ENCODE results near the gene TNFRSF19.
"Not testable (repeated sequence)": the region's sequence is repeated elsewhere in the genome, so short reads cannot be mapped to it uniquely, and the experiment has no call there.

Gene TNFRSF19, protein sequence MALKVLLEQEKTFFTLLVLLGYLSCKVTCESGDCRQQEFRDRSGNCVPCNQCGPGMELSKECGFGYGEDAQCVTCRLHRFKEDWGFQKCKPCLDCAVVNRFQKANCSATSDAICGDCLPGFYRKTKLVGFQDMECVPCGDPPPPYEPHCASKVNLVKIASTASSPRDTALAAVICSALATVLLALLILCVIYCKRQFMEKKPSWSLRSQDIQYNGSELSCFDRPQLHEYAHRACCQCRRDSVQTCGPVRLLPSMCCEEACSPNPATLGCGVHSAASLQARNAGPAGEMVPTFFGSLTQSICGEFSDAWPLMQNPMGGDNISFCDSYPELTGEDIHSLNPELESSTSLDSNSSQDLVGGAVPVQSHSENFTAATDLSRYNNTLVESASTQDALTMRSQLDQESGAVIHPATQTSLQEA

GRCh38 chr13:23570099-23570920 is at the start of gene TNFRSF19:
Gene TNFRSF19 (plus strand): TSS chr13:23570412. CDS start chr13:23590184, 19,772 bp downstream.
- peak; percentile 78 for DNase-seq

DNA sequence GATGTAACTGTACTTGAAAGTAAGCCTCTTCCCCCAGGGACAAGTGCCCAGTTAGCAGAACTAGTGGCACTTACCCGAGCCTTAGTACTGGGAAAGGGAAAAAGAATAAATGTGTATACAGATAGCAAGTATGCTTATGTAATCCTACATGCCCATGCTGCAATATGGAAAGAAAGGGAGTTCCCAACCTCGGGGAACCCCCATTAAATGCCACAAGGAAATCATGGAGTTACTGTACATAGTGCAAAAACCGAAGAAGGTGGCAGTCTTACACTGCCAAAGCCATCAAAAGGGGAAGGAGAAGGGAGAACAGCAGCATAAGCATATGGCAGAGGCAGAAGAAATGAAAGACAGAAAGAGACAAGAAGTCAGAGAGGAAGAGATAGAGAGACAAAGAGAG is 40.3 kb upstream of the TNFRSF19 start:
- DNase-seq = not testable (repeated sequence)

- no peak for DNase-seq
Measured at GRCh38 chr13:23531446-23531845, 38.8 kb upstream of the TNFRSF19 start.

DNA sequence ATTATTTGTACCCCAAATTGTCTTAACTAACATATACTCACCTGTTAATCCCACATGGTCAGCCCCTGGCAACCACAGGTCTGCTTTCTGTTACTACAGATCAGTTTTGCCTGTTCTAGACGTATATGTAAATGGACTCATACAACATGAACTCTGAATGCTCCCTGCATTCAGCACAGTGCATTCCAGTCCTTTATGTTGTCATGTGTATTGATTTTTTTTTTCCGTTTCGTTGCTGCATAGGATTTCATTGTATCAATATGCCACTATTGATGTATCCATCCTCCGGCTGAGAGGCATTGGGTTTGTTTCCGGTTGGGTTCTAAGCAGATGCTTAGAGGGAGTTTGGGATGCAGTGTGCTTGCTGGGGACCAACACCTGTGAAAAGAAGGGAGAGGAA is 36.1 kb upstream of the TNFRSF19 start:
- DNase-seq = no peak

DNA sequence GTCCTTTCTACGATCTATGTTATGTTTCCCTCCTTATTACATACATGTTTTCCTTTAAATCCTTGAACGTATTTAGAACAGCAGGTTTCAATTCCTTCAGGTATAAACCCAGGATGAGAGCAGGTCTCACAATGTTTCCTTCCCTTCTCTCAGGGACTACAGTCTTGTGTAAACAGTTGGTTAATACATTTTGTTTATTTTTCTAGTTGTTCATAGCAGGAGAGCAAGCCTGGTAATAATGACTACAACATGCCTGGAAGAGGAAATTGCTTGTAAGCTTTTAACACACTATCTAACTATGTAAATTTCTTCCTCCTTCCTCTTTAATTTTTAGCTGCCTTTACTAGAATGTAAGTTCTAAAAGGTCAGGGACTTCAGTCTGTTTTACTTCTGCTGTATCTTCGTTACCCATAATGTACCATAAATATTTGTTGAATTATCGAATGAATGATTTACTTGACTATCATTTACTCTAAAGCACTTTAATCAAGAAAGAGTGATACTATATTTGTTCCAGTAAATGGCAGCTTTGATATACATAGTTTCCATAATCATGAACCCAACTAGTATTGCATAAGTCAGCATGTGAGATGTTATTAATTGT is 28.9 kb upstream of the TNFRSF19 start:
- no peak for DNase-seq

- DNase-seq = no peak
Measured at GRCh38 chr13:23544668-23545067, 25.5 kb upstream of the TNFRSF19 start.

GRCh38 chr13:23547000-23547590 is 23.1 kb upstream of the TNFRSF19 start:
- DNase-seq = peak; percentile 73

GRCh38 chr13:23549724-23550123 is 20.5 kb upstream of the TNFRSF19 start:
- no peak for DNase-seq

DNA sequence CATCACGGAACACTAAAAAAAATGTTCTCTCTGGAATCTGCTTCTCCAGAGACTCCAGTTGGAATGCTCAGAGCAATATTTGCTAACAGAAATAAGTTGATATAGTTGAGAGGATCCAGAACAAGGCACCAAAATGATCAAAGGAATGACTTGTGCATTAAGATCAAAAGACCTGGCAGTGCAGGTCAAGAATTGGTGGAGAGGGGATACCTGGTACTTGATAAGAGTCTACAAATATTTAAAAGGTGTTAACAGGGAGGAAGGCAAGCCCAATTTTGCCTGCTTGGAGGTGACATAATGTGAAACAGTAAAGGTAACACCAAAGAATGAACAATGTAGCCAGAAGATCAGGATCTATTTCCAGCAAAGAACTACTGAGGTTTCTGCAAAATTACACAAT is 20.0 kb upstream of the TNFRSF19 start:
- DNase-seq = no peak

DNA sequence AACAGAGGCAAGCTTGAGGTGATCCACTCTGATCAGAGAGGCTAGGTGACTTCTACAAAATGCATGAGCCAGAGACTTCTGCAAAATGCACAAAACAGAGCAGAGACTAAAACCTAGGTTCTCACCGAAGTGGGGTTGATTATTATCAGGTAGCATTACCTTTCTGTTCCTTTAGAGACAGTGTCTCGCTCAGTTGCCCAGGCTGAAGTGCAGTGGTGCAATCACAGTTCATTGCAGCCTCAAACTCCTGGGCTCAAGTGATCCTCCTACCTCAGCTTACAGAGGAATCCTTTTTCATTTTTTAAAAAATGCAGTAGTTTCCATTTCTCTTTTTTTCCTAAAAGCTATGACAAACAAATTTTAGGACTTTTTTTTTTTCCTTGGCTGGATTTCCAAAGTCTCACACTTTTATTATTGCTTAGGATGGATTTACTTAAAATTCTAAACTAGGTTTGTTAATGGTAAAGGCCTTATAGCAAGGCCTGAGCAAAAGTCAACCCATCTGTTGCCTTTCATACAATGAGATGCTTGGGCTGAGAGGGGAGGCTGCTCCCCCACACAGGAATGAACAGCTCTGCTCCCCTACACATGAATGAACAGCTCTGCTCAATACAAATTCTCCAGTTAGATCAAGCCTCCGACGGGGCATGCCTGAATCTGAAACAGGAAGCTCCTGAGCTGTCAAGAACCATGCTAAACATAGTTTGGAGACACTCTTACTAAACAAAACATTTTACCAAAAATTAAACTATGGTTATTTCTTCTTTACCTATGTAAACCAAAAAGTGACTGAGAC is 18.8 kb upstream of the TNFRSF19 start:
- DNase-seq = no peak

DNA sequence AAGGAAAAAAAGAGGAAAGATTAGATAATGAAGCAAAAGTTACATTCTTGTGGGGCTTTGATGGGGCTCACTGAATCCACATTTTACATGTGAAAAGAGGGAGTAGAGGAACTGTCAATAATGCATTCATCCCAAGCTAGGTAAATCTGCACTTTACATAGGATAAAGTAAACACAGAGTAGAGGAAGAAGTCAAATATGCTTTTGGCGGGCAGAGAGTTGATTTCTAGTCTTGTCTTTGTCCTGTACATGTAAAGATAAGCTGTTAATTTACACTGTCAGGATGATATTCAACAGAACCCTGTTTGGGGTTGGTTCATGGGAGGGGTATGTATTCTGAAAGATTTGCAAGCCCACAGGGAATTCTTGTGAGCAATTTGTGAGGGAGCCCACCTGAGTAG is 18.0 kb upstream of the TNFRSF19 start:
- DNase-seq = no peak

DNA sequence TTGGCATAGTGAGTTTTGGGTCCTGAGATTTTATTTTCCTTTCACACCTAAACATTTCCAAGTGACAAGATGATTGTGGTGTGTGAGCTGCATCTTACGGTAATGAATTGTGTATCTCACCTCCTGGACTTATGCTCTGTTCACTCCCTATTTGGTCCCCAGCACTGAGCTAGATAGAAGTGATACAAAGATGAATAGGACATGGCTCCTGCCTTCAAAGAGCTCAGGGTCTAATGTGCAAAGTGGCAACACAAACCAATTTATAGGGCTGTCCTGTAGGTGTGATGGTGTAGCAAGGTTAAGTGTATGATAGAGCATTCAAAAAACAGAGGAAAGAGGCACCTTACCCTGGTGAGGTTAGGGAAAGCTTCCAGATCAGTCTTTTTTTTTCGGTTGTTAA is 17.6 kb upstream of the TNFRSF19 start:
- DNase-seq = no peak

DNA sequence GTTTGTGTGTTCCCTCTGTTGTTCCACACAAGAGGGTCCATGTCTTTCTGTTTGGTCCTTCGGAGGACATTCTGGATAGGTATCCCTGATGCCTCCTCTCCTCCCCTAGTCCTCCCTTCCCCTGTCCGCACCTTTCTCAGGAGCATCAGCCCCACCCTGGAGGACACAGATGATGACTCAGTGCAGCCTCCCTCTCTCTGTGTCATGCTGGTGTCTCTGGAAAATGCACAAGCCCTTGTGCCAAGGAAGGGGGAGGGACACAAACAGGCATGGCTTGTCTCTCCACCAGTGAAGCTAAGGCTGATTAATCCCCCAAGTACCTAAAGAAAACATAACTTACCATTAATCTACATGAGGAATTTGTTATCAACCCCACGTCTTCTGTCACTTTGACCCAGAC is 16.2 kb upstream of the TNFRSF19 start:
- DNase-seq = no peak

GRCh38 chr13:23557043-23557442 is 13.2 kb upstream of the TNFRSF19 start:
- no peak for DNase-seq

DNA sequence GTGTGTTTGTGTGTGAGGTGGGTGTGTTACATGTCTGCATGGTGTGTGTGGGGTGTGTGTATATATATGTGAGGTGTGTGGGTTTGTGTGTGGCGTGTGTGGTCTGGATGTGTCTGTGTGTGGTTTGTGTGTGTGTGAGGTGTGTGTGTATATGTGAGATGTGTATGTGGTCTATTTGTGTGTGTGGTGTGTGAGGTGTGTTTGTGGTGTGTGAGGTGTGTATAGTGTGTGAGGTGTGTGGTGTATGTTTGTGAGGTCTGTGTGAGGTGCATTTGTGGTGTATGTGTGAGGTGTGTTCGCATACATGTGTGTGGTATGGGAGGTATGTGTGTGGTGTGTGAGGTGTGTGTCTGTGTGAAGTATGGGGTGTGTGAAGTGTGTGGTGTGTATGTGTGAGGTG is 12.5 kb upstream of the TNFRSF19 start:
- no peak for DNase-seq

- DNase-seq = no peak
Measured at GRCh38 chr13:23558675-23559536, 11.3 kb upstream of the TNFRSF19 start.

GRCh38 chr13:23560571-23561089 is 9.6 kb upstream of the TNFRSF19 start:
- DNase-seq = no peak

DNA sequence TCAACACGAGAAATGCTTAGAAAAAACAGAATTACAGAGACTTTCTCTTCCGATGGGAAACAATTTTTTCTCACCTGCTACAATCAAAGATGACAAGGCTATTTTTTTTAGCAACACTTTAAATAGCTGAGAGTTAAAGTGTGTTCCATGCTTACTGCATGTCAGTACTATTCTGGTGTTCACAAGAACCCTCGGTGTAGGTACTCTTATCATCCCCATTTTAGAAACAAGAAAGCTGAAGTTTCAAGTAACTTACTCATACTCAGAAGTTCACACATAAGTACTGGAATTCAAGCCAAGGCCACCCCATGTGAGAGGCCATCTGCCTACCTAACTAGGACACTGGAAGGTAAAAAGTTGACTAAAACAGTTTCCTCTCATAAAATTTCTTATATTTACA is 9.0 kb upstream of the TNFRSF19 start:
- DNase-seq = no peak

- DNase-seq = no peak
Measured at GRCh38 chr13:23563085-23563845, 6.9 kb upstream of the TNFRSF19 start.

GRCh38 chr13:23567906-23568460 is 2.2 kb upstream of the TNFRSF19 start:
- no peak for DNase-seq
